ENCODE data around the gene DIPK1B. TPM values are rescaled to one million over a fixed set of nuclear protein-coding genes. Genes with fewer than 3 reads are reported as not detected.

DIPK1B gene
- total RNA-seq, result 1.5 and 2.2 TPM in 2 replicates

- CTCF ChIA-PET, result no interaction called here
- H3K27ac Mint-ChIP-seq, result no peak within 1 kb of the TSS
Observed at GRCh38 chr9:136711751-136712689, at the start of gene DIPK1B. Gene DIPK1B, plus strand, starts transcription at chr9:136712572. Its CDS starts 94 bp downstream, at chr9:136712666.

GRCh38 chr9:136662656-136663581 is 49.5 kb upstream of the DIPK1B start, which contains the start of gene EGFL7:
Gene EGFL7, plus strand, starts transcription at chr9:136662916. Its CDS starts 5,367 bp downstream, at chr9:136668283.
- H3K4me1 Mint-ChIP-seq, result peaks cover 12% of the 10 kb centered on the region
- peak; percentile 14 for DNase-seq
- no peak for TF ChIP-seq CTCF (IDR thresholded peaks at IDR 0.05)
- H3K27me3 Mint-ChIP-seq, result peaks cover 21% of the 10 kb centered on the region
- no peaks in the 10 kb centered on the region for H3K36me3 Mint-ChIP-seq (ENCODE audit: low read depth)
- H3K9me3 Mint-ChIP-seq, result no peaks in the 10 kb centered on the region
- POLR2A ChIA-PET, result no interaction called here
- H3K4me3 Mint-ChIP-seq, result no peak within 1 kb of the TSS
- no peak within 1 kb of the TSS for H3K27ac Mint-ChIP-seq
- intact Hi-C loops (cut with micrococcal nuclease), result loop anchor here (10.0 kb wide), 1 partner anchor 52 kb away; the partner anchor contains the start of gene DIPK1B
- CTCF ChIA-PET, result no interaction called here
- no peak for ATAC-seq (ENCODE audit: low read depth)

More at GRCh38 chr9:136711751-136712689, at the start of gene DIPK1B:
- Mint-ChIP-seq H3K4me1 (peaks cover 24% of the 10 kb centered on the region), H3K36me3 (ENCODE audit: low read depth) (no peaks in the 10 kb centered on the region), H3K27me3 (peaks cover 14% of the 10 kb centered on the region), H3K9me3 (no peaks in the 10 kb centered on the region), H3K4me3 (peak within 1 kb of the TSS; percentile 69)
- TF ChIP-seq CTCF (IDR thresholded peaks at IDR 0.05), result no peak
- ATAC-seq (ENCODE audit: low read depth) (peak; percentile 53), DNase-seq (no peak)
- POLR2A ChIA-PET, result interaction anchor here (0.9 to 8.2 kb wide), 3 partner anchors 15 to 383 kb away, joined by 5 to 68 read pairs (median 7); no protein-coding TSS in a partner anchor
- intact Hi-C loops (cut with micrococcal nuclease), result loop anchor here (10.0 kb wide), 1 partner anchor 47 kb away; the partner anchor contains the start of gene EGFL7

- H3K27me3 Mint-ChIP-seq, result peaks cover 16% of the 10 kb centered on the region
- no peak overlapping the region for H3K27ac Mint-ChIP-seq
- H3K36me3 Mint-ChIP-seq (ENCODE audit: low read depth), result no peaks in the 10 kb centered on the region
- peak overlapping the region; percentile 73 for H3K4me3 Mint-ChIP-seq
- H3K4me1 Mint-ChIP-seq, result peaks cover 6% of the 10 kb centered on the region
- ChIA-PET POLR2A (no interaction called here), CTCF (no interaction called here)
- intact Hi-C loops (cut with micrococcal nuclease), result loop anchor here (10.0 kb wide), 1 partner anchor 51 kb away; the partner anchor contains the start of gene DIPK1B
- no peak for TF ChIP-seq CTCF (IDR thresholded peaks at IDR 0.05)
- DNase-seq (peak; percentile 15), ATAC-seq (ENCODE audit: low read depth) (no peak)
- no peaks in the 10 kb centered on the region for H3K9me3 Mint-ChIP-seq
Observed at GRCh38 chr9:136664000-136664915, 48.1 kb upstream of the DIPK1B start.

GRCh38 chr9:136665111-136665703 is 47.2 kb upstream of the DIPK1B start:
- Mint-ChIP-seq H3K27ac (no peak overlapping the region), H3K27me3 (peaks cover 16% of the 10 kb centered on the region)
- no peak for TF ChIP-seq CTCF (IDR thresholded peaks at IDR 0.05)

More at GRCh38 chr9:136665111-136665703, 47.2 kb upstream of the DIPK1B start:
- Mint-ChIP-seq H3K9me3 (no peaks in the 10 kb centered on the region), H3K36me3 (ENCODE audit: low read depth) (no peaks in the 10 kb centered on the region), H3K4me3 (peak overlapping the region; percentile 73), H3K4me1 (peaks cover 6% of the 10 kb centered on the region)
- peak; percentile 47 for ATAC-seq (ENCODE audit: low read depth)
- CTCF ChIA-PET, result no interaction called here
- DNase-seq, result no peak
- intact Hi-C loops (cut with micrococcal nuclease), result loop anchor here (10.0 kb wide), 1 partner anchor 50 kb away; the partner anchor contains the start of gene DIPK1B
- POLR2A ChIA-PET, result no interaction called here
